Prostate gland (tissue), 1 donor: ENCODE data around the gene NPLOC4.

Source experiments
- POLR2A ChIP-seq: fragments of 450-650 bp; IDR thresholded peaks from one replicate; pipeline ENCODE4 v1.6.1; 2016; ENCODE audit warnings: antibody characterized with exemption, mild to moderate bottlenecking
- POLR2AphosphoS5 ChIP-seq: sonication (generic); formaldehyde crosslinking; IDR thresholded peaks from one replicate; pipeline ENCODE4 v1.6.1; 2017; ENCODE audit warnings: antibody characterized with exemption

GRCh38 chr17:81537856-81538555, 98.9 kb downstream of the NPLOC4 start:
- TF ChIP-seq POLR2AphosphoS5 = no peak
- TF ChIP-seq POLR2A = no peak
